ENCODE data around the gene SLC17A7. TPM values are rescaled to one million over a fixed set of nuclear protein-coding genes. Genes with fewer than 3 reads are reported as not detected.

The SLC17A7 gene
- polyA plus RNA-seq (2013), result 0.12 and 0.16 TPM in 2 replicates

- Histone ChIP-seq H3K9ac (ENCODE audit: low read length) (no peak within 1 kb of the TSS), H3K23ac (ENCODE audit: low read length) (no peak within 1 kb of the TSS), H4K91ac (ENCODE audit: low read depth, low read length) (no peak within 1 kb of the TSS), H3K27me3 (ENCODE audit: insufficient read depth, low read length) (peaks cover 53% of the 10 kb centered on the region), H4K8ac (ENCODE audit: low read depth, low read length) (no peak within 1 kb of the TSS), H3K27ac (ENCODE audit: low read depth, low read length) (no peak within 1 kb of the TSS), H3K36me3 (ENCODE audit: control insufficient read depth in 1 of 2, insufficient read depth in 2 of 2, low read length in 2 of 2) (peaks cover under 1 to 2% of the 10 kb centered on the region in 2 experiments), H3K4ac (ENCODE audit: low read depth, low read length) (no peak within 1 kb of the TSS), H3K14ac (ENCODE audit: low read length) (no peak within 1 kb of the TSS), H3K9me3 (ENCODE audit: insufficient read depth, low read depth, low read length) (peaks cover 7% of the 10 kb centered on the region), H3K4me2 (ENCODE audit: low read length) (no peak within 1 kb of the TSS), H3K4me1 (ENCODE audit: control insufficient read depth in 1 of 2, insufficient read depth in 2 of 2, low read length in 2 of 2) (peaks cover 1 to 3% of the 10 kb centered on the region in 2 experiments), H2AFZ (ENCODE audit: insufficient read depth, low read length, poor library complexity) (no peak within 1 kb of the TSS), H2BK120ac (ENCODE audit: insufficient read depth, low read length, poor library complexity) (no peak within 1 kb of the TSS), H3K79me1 (ENCODE audit: low read length) (peaks cover 5% of the 10 kb centered on the region), H3K4me3 (ENCODE audit: low read depth, low read length) (no peak within 1 kb of the TSS), H2BK5ac (ENCODE audit: low read depth, low read length, poor library complexity) (no peak within 1 kb of the TSS), H4K12ac (ENCODE audit: low read depth, low read length) (no peak within 1 kb of the TSS), H3K18ac (ENCODE audit: low read length) (no peak within 1 kb of the TSS), H2AK5ac (ENCODE audit: low read length) (no peak within 1 kb of the TSS), H2BK12ac (ENCODE audit: low read length) (peak within 1 kb of the TSS; percentile 13), H3K79me2 (ENCODE audit: control insufficient read depth, insufficient read depth, low read length, poor library complexity) (peaks cover 3% of the 10 kb centered on the region)
- WGBS (ENCODE audit: extremely low coverage, insufficient coverage, insufficient read length), result no CpG with 5 or more reads among the region's 56 CpGs
- peak in 1 of 2 donors; percentile 30 for DNase-seq
These were observed at the start of gene SLC17A7 for GRCh38 chr19:49441210-49441959. Gene SLC17A7 (minus strand): TSS chr19:49441527. CDS start chr19:49441379, 148 bp downstream.

GRCh38 chr19:49490287-49491029 lies 49.1 kb upstream of the SLC17A7 start:
- H3K79me1 ChIP-seq (ENCODE audit: low read length), result peaks cover 11% of the 10 kb centered on the region
- H3K79me2 ChIP-seq (ENCODE audit: control insufficient read depth, insufficient read depth, low read length, poor library complexity), result peaks cover 17% of the 10 kb centered on the region
- peak overlapping the region; percentile 82 for H3K4me2 ChIP-seq (ENCODE audit: low read length)
- H3K23ac ChIP-seq (ENCODE audit: low read length), result no peak overlapping the region
- no peak overlapping the region for H3K27ac ChIP-seq (ENCODE audit: low read depth, low read length)
- H3K9ac ChIP-seq (ENCODE audit: low read length), result peak overlapping the region; percentile 28
- H3K4me3 ChIP-seq (ENCODE audit: low read depth, low read length), result no peak overlapping the region
- H3K14ac ChIP-seq (ENCODE audit: low read length), result no peak overlapping the region
- no peak overlapping the region for H2BK12ac ChIP-seq (ENCODE audit: low read length)
- DNase-seq, result no peak
- no peak overlapping the region for H2AFZ ChIP-seq (ENCODE audit: insufficient read depth, low read length, poor library complexity)
- peaks cover 0 to 3% of the 10 kb centered on the region in 2 experiments for H3K4me1 ChIP-seq (ENCODE audit: control insufficient read depth in 1 of 2, insufficient read depth in 2 of 2, low read length in 2 of 2)
- no peak overlapping the region for H2BK5ac ChIP-seq (ENCODE audit: low read depth, low read length, poor library complexity)
- peak overlapping the region; percentile 48 for H3K18ac ChIP-seq (ENCODE audit: low read length)
- H4K12ac ChIP-seq (ENCODE audit: low read depth, low read length), result peak overlapping the region; percentile 35
- peak overlapping the region; percentile 40 for H4K8ac ChIP-seq (ENCODE audit: low read depth, low read length)
- H3K9me3 ChIP-seq (ENCODE audit: insufficient read depth, low read depth, low read length), result peaks cover 4% of the 10 kb centered on the region
- H2AK5ac ChIP-seq (ENCODE audit: low read length), result no peak overlapping the region
- no peak overlapping the region for H2BK120ac ChIP-seq (ENCODE audit: insufficient read depth, low read length, poor library complexity)
- no CpG with 5 or more reads among the region's 27 CpGs for WGBS (ENCODE audit: extremely low coverage, insufficient coverage, insufficient read length)
- no peaks in the 10 kb centered on the region for H3K27me3 ChIP-seq (ENCODE audit: insufficient read depth, low read length)
- peaks cover 35 to 44% of the 10 kb centered on the region in 2 experiments for H3K36me3 ChIP-seq (ENCODE audit: control insufficient read depth in 1 of 2, insufficient read depth in 2 of 2, low read length in 2 of 2)
- H4K91ac ChIP-seq (ENCODE audit: low read depth, low read length), result no peak overlapping the region
- peak overlapping the region; percentile 9 for H3K4ac ChIP-seq (ENCODE audit: low read depth, low read length)

- Histone ChIP-seq H3K4me3 (ENCODE audit: low read depth, low read length) (no peak overlapping the region), H3K27ac (ENCODE audit: low read depth, low read length) (peak overlapping the region; percentile 20), H3K79me1 (ENCODE audit: low read length) (peaks cover 11% of the 10 kb centered on the region), H2BK5ac (ENCODE audit: low read depth, low read length, poor library complexity) (no peak overlapping the region), H3K36me3 (ENCODE audit: control insufficient read depth in 1 of 2, insufficient read depth in 2 of 2, low read length in 2 of 2) (peaks cover 35 to 44% of the 10 kb centered on the region in 2 experiments), H4K91ac (ENCODE audit: low read depth, low read length) (no peak overlapping the region), H3K27me3 (ENCODE audit: insufficient read depth, low read length) (no peaks in the 10 kb centered on the region), H3K18ac (ENCODE audit: low read length) (no peak overlapping the region), H3K4ac (ENCODE audit: low read depth, low read length) (peak overlapping the region; percentile 9), H3K14ac (ENCODE audit: low read length) (no peak overlapping the region), H3K9me3 (ENCODE audit: insufficient read depth, low read depth, low read length) (peaks cover 4% of the 10 kb centered on the region), H3K4me2 (ENCODE audit: low read length) (peak overlapping the region; percentile 82), H2BK12ac (ENCODE audit: low read length) (no peak overlapping the region), H3K79me2 (ENCODE audit: control insufficient read depth, insufficient read depth, low read length, poor library complexity) (peaks cover 17% of the 10 kb centered on the region), H2AK5ac (ENCODE audit: low read length) (no peak overlapping the region), H4K12ac (ENCODE audit: low read depth, low read length) (no peak overlapping the region), H2AFZ (ENCODE audit: insufficient read depth, low read length, poor library complexity) (no peak overlapping the region), H3K9ac (ENCODE audit: low read length) (peak overlapping the region; percentile 85), H3K4me1 (ENCODE audit: control insufficient read depth in 1 of 2, insufficient read depth in 2 of 2, low read length in 2 of 2) (peaks cover 0 to 3% of the 10 kb centered on the region in 2 experiments), H4K8ac (ENCODE audit: low read depth, low read length) (peak overlapping the region; percentile 40), H2BK120ac (ENCODE audit: insufficient read depth, low read length, poor library complexity) (no peak overlapping the region), H3K23ac (ENCODE audit: low read length) (peak overlapping the region; percentile 83)
- peak in 1 of 2 donors; percentile 26 for DNase-seq
- WGBS (ENCODE audit: extremely low coverage, insufficient coverage, insufficient read length), result no CpG with 5 or more reads among the region's 15 CpGs
These were observed 48.4 kb upstream of the SLC17A7 start for GRCh38 chr19:49489601-49490167.

- DNase-seq, result no peak
- H3K4me1 ChIP-seq (ENCODE audit: control insufficient read depth in 1 of 2, insufficient read depth in 2 of 2, low read length in 2 of 2), result peaks cover 0 to 3% of the 10 kb centered on the region in 2 experiments
- peak overlapping the region; percentile 85 for H3K9ac ChIP-seq (ENCODE audit: low read length)
- H3K36me3 ChIP-seq (ENCODE audit: control insufficient read depth in 1 of 2, insufficient read depth in 2 of 2, low read length in 2 of 2), result peaks cover 35 to 44% of the 10 kb centered on the region in 2 experiments
- H3K27me3 ChIP-seq (ENCODE audit: insufficient read depth, low read length), result no peaks in the 10 kb centered on the region
- H4K91ac ChIP-seq (ENCODE audit: low read depth, low read length), result no peak overlapping the region
- no peak overlapping the region for H2BK5ac ChIP-seq (ENCODE audit: low read depth, low read length, poor library complexity)
- H3K4me2 ChIP-seq (ENCODE audit: low read length), result peak overlapping the region; percentile 82
- no peak overlapping the region for H4K12ac ChIP-seq (ENCODE audit: low read depth, low read length)
- H3K79me2 ChIP-seq (ENCODE audit: control insufficient read depth, insufficient read depth, low read length, poor library complexity), result peaks cover 17% of the 10 kb centered on the region
- no peak overlapping the region for H2BK12ac ChIP-seq (ENCODE audit: low read length)
- H2AK5ac ChIP-seq (ENCODE audit: low read length), result no peak overlapping the region
- WGBS (ENCODE audit: extremely low coverage, insufficient coverage, insufficient read length), result no CpG with 5 or more reads among the region's 15 CpGs
- no peak overlapping the region for H3K23ac ChIP-seq (ENCODE audit: low read length)
- H3K18ac ChIP-seq (ENCODE audit: low read length), result no peak overlapping the region
- H4K8ac ChIP-seq (ENCODE audit: low read depth, low read length), result no peak overlapping the region
- H2BK120ac ChIP-seq (ENCODE audit: insufficient read depth, low read length, poor library complexity), result no peak overlapping the region
- peak overlapping the region; percentile 91 for H3K4me3 ChIP-seq (ENCODE audit: low read depth, low read length)
- H3K14ac ChIP-seq (ENCODE audit: low read length), result no peak overlapping the region
- peak overlapping the region; percentile 80 for H3K4ac ChIP-seq (ENCODE audit: low read depth, low read length)
- peaks cover 4% of the 10 kb centered on the region for H3K9me3 ChIP-seq (ENCODE audit: insufficient read depth, low read depth, low read length)
- H3K79me1 ChIP-seq (ENCODE audit: low read length), result peaks cover 11% of the 10 kb centered on the region
- H2AFZ ChIP-seq (ENCODE audit: insufficient read depth, low read length, poor library complexity), result no peak overlapping the region
- peak overlapping the region; percentile 2 for H3K27ac ChIP-seq (ENCODE audit: low read depth, low read length)
These were observed 47.7 kb upstream of the SLC17A7 start for GRCh38 chr19:49488863-49489537.

All from trophoblast cell (in vitro differentiated cells and primary cell).